A673 (cell line): ENCODE measurements around the gene CRELD2.

Experiments used
- CTCF ChIP-seq: fragments of 300-800, 200-600 bp; sonication (generic); conservative IDR thresholded peaks from 2 replicates; pipeline ENCODE4 v1.5.1; 2017; ENCODE audit warnings: low read depth, mild to moderate bottlenecking, antibody characterized with exemption, low read length, moderate library complexity, mixed read lengths
- EZH2 ChIP-seq: fragments of 200-600 bp; sonication (generic); IDR thresholded peaks from 2 replicates; pipeline ENCODE4 v1.6.1; 2017; ENCODE audit warnings: borderline replicate concordance, low read depth, mild to moderate bottlenecking, mixed read lengths, antibody characterized with exemption, low read length; ENCODE audit not compliant: poor library complexity, severe bottlenecking

DNA sequence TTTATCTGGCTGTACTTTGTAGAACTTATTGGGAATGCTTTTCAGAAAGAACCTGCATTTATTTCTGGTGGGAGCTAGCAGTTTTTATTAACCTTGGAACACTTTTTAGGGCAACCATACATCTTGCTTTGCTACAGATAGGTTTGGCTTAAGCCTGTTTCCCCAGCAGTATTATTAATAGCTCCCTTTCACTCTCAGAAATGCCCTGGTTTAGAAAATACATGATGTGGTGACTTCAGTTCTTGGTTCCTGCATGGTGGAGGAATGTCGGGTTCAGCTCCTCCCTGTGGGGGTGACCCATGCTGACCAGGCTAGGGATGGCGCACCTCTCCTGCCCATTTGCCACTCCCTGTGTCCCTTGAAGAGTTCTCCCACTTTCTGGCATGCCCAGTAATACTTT lies 36.6 kb upstream of the CRELD2 start:
- no peak for TF ChIP-seq CTCF
- TF ChIP-seq EZH2: no peak
